T-helper 1 cell treated with Interleukin-12 subunit alpha and Interleukin-12 subunit beta and Interleukin-4 antibody, amounts not matched to agents 30 ng/mL and 1 ng/mL, for 36 hours (primary cell): ENCODE measurements around the gene WDR77. TPM values are rescaled to one million over a fixed set of nuclear protein-coding genes. Genes with fewer than 3 reads are reported as not detected.

Experiments
- intact Hi-C: fragments of 100-400 bp; cut with micrococcal nuclease; formaldehyde crosslinking; loops from one replicate; pipeline ENCODE4 v1.15.1; 2024
- total RNA-seq: library from RNA; stranded (reverse); gene quantifications from 2 replicates; pipeline ENCODE4 v1.2.3, GENCODE V29; 2022

WDR77 gene
- 35.4 and 40.2 TPM in 2 replicates for total RNA-seq

DNA sequence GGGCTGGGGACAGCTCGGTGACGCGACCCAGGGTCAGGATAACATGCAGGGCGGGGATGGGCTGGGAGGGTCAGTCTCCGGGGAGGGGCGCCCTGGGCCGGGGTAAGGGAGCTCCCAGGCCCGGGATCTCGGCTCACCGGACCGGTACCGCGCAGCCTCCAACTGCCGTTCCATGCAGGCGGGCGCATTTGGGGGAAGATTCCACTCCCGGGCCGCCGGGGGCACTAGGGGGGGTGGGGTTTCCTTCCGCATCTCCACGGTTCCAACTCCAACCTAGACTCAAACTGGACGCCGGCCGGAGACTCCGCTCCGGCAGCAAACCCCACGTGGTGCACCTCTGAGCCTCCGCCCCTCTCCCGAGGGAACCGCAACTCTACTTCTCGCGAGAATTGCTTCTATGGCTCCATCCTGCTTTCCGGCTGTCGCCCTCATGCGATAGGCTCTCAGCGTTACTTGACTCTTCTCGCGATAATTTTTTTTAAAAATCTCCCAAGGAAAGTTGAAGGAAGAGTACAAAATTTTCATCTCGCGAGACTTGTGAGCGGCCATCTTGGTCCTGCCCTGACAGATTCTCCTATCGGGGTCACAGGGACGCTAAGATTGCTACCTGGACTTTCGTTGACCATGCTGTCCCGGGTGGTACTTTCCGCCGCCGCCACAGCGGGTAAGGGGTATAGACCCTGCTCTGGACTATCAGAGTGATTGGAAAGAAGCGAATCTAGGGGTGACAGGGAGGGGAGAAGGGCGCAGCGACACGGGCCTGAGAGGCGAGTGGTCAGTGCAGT is at the start of gene WDR77, which contains the start of gene ATP5PB:
Gene WDR77 (minus strand): TSS at position 339 of the 785 bp plus-strand sequence. CDS start 87 bp downstream, at position 252.
Gene ATP5PB (plus strand): TSS at position 547 of the 785 bp plus-strand sequence. CDS start 78 bp downstream, at position 625.
- intact Hi-C loops = loop anchor here (1.0 to 10.0 kb wide), 15 partner anchors 22 to 1166 kb away; partner anchors contain the start of genes CAPZA1, CEPT1, DDX20 and DENND2D

DNA sequence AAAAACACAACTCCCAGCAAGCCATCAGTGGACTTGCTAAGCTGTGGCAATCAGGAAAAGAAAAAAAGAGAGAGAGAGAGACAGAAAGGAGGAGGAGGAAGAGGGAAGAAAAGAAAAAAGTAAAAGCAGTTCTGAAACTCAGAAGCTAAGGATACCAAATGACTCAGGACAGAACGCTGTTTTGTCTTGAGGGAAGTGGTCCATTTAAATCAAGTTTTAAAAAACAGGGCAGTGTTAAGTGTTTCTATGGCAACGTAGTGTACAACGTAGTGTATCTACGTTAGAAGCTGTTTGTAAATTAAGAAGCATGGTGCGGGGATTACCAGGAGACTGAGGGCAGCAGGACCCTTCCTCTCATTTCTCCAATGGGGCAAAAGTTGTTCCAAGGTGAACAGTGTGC is 48.5 kb upstream of the WDR77 start:
- intact Hi-C loops = no loop called here

DNA sequence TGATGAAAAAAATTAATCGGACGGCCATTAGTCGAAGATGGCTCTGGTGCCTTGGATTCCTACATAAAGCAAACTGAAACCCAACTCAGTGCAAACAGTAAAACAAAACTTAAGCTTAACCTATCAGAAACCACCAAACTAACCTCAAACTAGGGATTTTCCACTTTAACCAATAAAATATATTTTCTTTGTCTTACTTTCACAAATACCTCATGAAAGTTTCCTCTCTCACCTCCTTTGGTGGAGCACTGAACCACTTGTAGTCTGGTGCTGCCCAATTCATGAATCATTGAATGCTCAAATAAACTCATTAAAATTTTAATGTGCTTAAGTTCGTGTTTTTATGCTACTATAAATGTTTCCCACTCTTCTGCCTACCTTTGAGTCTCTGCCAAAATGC is 47.3 kb upstream of the WDR77 start:
- intact Hi-C loops = no loop called here

DNA sequence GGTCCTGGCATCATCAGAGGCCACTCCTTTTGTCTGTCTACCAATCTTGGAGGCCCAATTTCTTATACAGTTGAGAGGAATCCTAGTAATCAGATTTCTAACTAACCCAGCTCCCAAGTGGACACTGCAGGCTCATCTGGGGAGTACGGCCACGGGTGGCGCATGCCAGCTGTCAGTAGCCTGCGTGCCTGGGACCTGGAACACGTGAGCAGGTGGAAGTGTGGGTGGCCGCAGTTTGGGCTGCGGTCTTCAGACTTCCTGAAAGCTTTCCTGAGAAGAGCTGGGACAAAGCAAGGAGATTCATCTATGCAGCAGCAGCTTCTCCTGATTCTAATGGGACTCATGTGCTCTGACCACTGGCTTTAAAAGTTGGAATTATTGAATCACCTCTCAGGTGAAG is 42.0 kb upstream of the WDR77 start:
- intact Hi-C loops = no loop called here

DNA sequence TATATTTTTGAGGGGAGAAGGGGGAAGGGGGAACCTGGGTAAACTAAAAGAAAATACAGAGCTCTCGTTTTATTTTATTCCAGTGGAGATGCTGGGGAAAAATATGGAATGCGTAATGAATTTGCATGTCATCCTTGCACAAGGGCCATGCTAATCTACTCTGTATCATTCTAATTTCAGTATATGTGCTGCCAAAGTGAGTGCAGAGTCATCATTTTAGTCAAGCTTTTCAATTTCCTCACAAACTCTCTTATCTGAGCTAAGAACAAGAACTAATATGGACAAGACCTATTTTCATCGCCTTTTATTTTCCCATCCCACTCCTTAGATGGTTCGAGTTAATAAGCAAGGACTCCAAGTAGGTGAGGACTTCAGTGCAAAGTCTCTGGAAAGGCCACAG is 41.2 kb upstream of the WDR77 start:
- intact Hi-C loops = no loop called here

DNA sequence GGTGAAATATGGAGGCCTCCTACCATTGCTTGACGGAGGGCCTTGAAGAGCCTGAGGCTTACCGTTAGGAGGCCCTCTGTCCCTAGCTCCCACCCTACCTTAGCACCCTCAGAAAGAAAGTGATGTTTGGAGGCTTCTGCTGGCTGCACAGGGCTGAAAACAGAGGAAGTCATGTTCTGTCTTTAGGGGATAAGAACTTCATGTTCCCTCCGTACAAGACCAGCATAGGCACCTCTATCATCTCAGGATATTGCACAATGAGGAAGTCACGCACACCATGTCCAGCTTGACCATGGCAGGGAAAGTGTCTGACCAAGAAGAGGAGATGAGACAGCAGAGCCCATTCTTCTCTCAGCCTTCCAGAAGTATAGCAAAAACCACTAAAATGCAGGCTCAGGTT is 40.5 kb upstream of the WDR77 start:
- intact Hi-C loops = no loop called here

DNA sequence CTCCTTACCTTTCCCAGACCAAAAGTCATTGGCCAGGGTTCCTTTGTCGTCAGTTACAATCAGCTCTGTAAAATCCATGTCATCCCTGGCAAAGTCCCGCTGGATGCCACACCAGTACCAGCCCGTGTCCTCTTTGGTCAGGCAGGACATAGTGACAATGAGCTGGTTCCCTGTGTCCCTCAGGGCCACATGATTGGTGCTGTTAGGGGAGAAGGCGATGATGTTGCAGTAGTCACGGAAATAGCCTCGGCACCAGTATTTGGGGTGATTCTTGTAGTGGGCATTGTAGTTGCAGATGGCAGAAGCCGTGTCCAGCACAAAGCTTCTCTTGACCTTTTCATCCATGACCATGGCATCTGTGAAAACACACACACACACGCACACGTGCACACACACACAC is 39.6 kb upstream of the WDR77 start:
- intact Hi-C loops = no loop called here

DNA sequence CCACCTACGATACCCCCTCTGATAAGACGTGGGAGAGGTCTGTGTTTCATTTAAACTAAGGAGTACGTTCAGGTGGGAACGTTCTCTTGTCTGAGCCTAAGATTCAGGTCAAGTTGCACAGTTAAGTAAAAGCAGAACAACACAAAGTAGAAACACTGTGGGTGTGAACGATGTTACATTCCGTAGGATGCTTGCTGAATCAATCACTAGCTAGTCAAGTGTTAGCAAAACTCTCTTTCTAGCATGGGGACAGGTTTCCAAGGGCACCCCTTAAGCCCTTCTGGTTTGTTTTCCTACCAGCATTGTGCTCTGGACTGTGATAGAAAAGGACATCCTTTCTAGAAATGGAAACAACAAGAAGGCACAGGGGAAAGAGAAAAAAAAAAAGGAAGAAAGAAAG is 38.1 kb upstream of the WDR77 start:
- intact Hi-C loops = no loop called here

DNA sequence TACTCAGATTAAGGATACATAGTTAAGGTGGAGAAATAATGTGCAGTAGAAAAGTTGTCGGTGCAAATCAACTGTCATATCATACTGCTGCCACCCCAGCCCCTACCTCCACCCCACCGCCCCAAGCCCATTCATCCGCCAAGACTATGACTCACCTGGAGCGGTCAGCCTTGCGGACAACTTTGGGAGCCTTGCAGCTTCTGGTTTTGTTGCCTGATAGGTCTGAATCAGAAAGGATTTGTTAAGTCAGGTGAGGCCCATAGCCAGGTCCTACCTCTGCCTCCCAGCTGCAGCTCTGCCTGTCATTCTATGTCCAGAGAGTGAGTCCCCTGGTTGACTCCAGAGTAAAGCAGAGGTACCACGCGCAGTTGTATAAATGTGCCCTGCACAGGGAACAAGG is 37.4 kb upstream of the WDR77 start:
- intact Hi-C loops = no loop called here

DNA sequence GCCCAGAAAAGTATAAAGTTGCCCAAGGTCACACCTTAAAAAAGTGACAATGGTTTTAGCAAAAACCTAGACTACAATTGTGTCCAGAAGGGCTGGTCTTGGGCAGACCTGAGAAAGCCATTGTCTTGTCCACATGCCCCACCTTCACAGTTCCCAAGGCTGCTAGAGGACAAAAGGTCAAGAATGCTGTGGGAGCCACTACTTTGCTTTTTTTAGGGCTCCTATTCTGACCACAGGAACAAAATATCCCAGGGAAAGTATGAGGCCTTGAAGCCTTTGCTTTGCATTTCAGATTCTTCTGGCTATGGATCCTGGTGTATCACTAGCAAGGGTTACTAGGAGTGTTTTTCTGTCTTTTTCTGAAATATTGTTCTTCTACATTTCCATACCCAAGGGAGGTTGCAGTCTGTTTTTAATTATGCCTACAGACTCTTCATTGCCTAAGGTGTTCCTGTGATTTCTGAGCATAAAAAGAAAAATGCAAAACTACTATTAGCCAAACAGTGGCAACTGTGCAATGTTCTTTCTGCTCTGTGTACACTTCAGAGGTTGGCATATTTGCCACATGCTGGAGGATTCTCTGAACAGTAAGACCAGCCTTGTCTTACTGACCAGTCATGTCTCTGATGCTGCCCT is 35.5 kb upstream of the WDR77 start:
- intact Hi-C loops = no loop called here

DNA sequence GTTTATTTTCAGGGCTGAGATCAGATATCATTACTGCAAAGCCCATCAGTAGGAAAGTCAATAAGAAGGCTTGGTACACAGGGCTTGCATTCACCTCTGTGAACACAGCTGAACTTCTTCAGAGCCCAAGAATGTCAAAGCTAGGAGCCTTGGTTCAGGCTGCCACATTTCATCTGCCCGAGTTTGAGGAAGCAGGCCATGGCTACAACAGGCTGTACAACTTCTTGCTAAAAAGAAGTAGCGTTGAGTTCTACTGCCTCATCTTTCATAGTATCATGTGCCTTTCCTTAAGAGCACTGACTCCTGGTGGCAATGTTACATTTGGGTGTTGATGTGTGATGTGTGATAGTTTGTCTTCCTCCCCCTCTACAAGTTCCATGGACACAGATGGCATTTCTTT is 34.8 kb upstream of the WDR77 start:
- intact Hi-C loops = no loop called here

DNA sequence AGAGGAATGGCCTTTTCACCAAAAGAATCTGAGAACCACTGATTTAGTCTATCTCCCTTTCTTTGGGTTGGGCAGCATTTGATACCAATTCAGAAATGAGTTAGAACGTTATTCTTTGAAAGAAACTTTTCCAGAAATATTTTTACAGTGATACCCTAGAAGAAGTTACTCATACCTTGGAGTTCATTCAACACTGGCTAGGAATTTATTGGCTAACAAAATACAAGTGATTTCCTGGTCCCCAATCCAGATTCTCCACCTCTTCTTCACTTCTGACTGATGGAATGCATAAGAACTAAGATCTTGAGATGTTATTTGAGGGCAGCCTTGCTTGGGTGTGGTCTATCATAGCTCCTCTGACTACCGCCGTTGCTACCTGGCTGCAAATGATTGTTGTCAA is 34.1 kb upstream of the WDR77 start:
- intact Hi-C loops = no loop called here

DNA sequence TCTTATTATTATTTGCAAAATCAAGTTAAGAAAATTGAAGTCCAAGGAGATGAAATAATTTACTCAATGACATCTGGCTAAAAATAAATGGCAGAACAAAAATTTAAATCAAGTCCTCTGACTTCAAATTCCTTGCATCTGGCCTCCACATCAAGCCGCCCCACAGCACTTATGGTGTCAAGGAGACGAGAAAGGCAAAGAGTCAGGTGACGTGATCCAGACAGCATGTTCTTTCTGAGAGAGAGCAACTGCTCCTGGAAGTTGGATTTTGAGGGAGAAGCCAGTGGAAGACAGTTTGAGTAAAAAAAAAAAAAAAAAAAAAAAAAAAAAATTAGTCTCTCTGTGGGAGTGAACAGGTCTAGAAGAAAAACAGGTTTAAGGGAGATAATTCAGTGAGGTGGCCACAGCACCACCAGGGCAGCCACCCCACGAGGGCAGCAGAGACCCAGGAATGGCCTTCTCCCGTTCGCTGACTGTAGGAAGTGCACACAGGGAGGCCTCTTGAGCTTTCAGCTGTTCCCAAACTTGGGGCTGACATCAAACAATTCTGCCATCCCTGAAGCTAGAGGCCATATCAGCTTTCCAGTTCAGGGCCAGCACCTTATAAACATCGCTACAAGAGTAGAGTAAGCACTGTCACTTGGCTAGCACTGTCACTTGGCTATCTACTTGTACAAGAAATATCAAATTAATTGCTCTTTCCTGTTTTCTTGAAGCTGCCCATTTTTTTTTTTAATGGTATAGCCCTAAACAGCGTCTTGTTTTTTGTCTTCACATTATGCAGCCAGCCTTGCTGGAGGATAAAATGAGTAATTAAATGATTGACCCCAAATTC is 32.5 kb upstream of the WDR77 start:
- intact Hi-C loops = loop anchor here (1.0 kb wide), 3 partner anchors 175 to 288 kb away; no protein-coding TSS in a partner anchor

DNA sequence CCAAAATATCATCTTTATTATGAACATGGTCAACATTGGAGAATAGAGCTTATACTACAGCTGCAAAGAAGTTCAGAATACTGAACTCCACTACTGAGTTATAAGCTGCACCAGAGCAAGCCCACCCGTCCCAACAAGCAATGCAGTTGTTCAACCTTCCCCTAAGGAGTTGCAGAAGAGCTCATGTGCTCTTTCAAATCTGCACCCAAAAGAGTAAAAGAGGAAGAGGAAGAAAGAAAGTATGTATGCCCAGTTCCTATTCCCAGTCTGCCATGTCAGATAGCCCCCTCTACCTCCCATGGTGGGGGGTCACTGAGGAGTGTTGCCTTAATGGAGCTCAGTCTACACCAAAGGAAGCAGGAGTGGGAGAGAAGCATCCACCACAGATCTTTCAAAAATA is 31.6 kb upstream of the WDR77 start:
- intact Hi-C loops = loop anchor here (1.0 kb wide), 3 partner anchors 176 to 289 kb away; no protein-coding TSS in a partner anchor

DNA sequence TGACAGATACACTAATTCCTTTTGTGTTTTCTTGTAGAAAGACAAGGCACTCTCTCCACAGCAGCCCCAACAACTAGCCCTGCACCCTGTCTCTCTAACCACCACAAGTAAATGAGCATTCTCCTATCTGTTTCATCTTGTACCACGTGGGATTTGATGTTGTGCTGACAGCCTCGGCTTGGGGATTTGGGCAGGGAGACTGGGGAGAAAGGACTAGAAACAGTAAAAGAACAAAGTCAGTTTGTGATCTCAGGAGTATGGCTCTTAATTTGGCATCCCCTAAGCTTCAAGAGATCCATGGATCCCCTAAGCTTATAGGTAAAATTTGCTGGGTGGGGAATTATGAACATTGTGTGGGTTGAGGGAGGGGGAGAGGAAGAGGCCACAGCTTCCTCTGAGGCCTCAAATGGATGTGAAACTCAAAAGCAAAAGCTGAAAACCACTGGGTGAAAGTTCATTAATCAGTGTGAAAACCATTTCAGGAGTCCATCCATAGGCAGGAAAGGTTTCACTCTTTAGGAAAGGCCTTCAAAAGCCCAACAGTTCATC is 27.8 kb upstream of the WDR77 start:
- intact Hi-C loops = loop anchor here (1.0 to 10.0 kb wide), 4 partner anchors 28 to 278 kb away; partner anchors contain the start of genes ATP5PB, CHI3L2, DDX20 and WDR77

DNA sequence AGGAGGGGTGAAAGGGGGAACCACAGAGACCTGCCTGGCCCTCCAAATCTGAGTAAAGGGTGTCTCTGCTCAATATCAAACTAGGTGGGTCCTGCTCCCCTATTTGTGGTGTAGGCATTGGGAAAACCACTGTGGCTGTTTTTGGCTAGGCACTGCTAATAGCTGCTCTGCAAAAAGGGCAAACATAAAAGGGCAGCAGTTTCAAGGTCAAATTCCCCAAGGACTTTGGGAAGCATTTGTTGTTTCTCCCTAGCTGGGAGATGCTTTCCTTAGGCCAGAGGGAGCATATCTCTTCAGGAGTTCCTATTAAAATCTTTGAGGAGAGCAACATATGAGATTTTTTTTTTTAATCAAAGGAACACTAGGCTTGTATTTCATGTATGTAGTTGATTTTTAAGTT is 27.2 kb upstream of the WDR77 start:
- intact Hi-C loops = loop anchor here (1.0 to 10.0 kb wide), 3 partner anchors 27 to 279 kb away; partner anchors contain the start of genes ATP5PB, CHI3L2, DDX20 and WDR77

DNA sequence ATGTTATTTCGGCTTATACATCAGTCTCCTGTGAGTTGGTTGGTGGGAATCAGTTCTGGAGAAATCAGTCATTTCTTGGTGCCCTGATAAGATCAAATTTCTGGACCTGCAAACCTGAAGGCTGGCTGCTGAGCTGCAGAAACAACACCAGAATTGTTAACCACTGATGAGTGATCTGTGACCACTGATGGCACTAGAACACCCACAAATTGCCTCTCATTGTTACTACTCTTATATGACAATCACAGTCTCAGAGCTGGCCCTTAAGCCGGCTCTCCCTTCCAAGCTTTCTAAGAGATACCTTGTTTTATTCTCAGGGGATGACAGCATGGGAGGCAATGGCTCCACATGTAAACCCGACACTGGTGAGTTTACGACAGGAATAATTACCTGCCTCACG is 26.6 kb upstream of the WDR77 start:
- intact Hi-C loops = loop anchor here (1.0 to 10.0 kb wide), 3 partner anchors 26 to 280 kb away; partner anchors contain the start of genes ATP5PB, CHI3L2, DDX20 and WDR77

DNA sequence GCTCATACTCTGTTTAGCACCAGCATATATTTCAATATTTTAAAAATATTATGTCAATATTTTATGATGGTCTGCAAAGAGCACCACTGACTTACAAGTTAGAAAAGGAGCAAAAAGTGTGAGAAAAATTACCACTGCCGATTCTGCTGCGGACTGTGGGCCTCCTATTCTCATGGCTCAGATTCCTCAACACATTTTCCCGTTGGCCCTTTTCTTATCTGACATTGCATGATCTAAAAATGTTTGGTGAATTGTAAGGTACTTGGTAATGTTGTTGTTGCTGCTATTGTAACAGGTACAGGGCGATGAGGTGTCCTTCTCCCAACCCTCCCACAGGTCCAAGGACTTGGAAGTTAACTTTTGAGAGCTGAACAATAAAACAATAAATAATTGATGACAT is 25.5 kb upstream of the WDR77 start:
- intact Hi-C loops = loop anchor here (10.0 kb wide), 1 partner anchor 250 kb away; the partner anchor contains the start of gene CHI3L2

DNA sequence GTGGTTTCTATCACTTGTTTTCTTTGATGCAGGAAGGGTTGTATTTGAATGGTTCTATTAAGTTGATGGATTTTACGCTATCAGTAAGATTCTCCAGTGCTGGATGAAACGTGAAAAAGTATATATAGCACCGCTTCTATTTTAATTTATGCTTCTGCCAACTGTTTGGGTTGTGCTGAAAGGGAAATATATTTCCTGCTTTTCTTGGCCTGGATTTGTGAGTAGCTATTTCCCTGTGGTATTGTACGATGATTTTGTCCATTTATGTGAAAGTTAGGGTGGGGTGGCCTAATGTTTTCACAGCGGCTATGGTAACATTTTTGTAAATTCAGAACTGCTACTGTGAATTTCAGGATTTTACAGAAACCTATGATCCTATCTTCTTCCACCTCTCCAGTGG is 25.1 kb upstream of the WDR77 start:
- intact Hi-C loops = loop anchor here (10.0 kb wide), 1 partner anchor 249 kb away; the partner anchor contains the start of gene CHI3L2

DNA sequence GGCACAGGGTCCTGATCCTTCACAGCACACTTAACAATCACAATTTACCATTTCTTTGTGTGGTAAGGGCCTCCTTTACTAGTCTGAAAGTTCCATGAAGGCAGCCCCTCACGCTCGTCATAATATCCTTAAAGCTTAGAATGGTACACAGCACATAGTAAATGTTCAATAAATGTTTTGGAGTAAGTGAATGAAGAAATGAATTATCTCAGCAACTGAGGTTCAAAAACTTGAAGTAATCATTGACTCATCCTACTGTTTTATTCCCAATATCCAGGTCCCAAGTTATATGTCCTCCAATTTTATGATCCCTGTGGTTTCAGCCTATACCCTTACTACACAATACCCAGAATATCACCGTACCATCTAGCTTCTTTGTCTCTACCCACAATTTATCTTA is 22.5 kb upstream of the WDR77 start:
- intact Hi-C loops = loop anchor here (1.0 to 10.0 kb wide), 2 partner anchors 22 to 247 kb away; partner anchors contain the start of genes ATP5PB, CHI3L2 and WDR77

DNA sequence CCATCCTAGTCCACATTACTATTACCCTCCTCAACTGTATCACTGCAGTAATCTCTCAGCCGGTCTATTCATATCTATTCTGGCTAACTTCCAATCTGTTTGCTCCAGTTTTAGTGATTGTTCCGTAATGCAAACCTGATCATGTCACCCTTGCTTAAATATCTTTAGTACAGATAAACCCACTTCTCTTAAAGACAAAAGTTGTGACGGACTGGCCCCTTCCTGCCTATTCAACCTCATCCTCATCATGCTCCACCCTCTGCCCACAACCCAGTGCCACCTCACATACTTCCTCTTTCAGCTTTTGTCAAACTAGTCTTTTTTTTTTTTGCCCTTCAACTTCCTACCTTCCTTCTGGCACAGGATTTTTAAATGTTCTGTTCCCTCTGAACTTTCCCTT is 22.0 kb upstream of the WDR77 start:
- intact Hi-C loops = loop anchor here (1.0 to 10.0 kb wide), 2 partner anchors 22 to 246 kb away; partner anchors contain the start of genes ATP5PB, CHI3L2 and WDR77
